ENCODE data around the gene PHPT1. TPM values are rescaled to one million over a fixed set of nuclear protein-coding genes. Genes with fewer than 3 reads are reported as not detected.

The PHPT1 gene
- total and polyA plus RNA-seq, 2 of the 13 experiments (the other 11 are each of a cell fraction or from before 2014, with no cell fraction given) = 189 to 192 TPM

DNA sequence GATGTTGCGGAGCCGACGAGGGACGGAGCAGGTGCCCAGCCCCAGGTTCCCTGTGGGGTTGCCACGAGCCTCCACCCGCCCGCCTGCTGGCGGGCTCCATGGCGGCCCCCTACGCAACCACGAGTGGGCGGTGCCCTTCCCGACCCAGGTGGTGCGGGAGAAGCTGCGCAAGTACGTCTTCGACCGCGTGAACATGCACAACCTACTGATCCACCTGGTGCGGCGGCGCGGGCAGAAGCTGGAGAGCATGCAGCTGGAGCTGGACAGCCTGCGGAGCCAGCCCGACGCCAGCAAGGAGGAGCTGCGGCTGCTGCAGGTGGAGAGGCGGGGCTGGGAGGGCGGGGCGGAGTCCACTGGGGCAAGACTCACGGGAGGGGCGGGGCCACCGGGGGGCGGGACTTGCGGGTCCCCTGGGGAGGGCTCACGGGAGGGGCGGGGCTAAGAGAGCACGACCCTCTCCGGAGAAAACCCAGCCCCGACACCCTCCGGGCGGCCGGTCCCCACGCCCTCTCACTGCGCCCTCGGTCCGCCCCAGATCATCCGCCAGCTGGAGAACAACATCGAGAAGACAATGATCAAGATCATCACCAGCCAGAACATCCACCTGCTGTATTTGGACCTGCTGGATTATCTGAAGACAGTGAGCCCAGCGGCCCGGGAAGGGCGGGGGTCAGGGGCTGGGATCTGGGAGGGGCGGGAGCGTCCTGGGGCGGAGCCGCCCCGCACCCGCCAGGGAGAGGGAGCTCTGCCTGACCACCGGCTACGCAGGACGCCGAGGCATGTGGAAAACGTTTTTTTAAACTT lies 49.2 kb upstream of the PHPT1 start (continued):
- TF ChIP-seq, protein P1, sequence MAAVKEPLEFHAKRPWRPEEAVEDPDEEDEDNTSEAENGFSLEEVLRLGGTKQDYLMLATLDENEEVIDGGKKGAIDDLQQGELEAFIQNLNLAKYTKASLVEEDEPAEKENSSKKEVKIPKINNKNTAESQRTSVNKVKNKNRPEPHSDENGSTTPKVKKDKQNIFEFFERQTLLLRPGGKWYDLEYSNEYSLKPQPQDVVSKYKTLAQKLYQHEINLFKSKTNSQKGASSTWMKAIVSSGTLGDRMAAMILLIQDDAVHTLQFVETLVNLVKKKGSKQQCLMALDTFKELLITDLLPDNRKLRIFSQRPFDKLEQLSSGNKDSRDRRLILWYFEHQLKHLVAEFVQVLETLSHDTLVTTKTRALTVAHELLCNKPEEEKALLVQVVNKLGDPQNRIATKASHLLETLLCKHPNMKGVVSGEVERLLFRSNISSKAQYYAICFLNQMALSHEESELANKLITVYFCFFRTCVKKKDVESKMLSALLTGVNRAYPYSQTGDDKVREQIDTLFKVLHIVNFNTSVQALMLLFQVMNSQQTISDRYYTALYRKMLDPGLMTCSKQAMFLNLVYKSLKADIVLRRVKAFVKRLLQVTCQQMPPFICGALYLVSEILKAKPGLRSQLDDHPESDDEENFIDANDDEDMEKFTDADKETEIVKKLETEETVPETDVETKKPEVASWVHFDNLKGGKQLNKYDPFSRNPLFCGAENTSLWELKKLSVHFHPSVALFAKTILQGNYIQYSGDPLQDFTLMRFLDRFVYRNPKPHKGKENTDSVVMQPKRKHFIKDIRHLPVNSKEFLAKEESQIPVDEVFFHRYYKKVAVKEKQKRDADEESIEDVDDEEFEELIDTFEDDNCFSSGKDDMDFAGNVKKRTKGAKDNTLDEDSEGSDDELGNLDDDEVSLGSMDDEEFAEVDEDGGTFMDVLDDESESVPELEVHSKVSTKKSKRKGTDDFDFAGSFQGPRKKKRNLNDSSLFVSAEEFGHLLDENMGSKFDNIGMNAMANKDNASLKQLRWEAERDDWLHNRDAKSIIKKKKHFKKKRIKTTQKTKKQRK (IDR thresholded peaks at IDR 0.05; ENCODE audit: low read length) = no peak
- TF ChIP-seq KLF12 (CRISPR knock-in tag; IDR thresholded peaks at IDR 0.05; ENCODE audit: borderline replicate concordance) (peak; percentile 85), HNRNPLL (IDR thresholded peaks at IDR 0.05; ENCODE audit: low read depth, low read length, poor library complexity, severe bottlenecking) (peak; percentile 77), ZSCAN20 (CRISPR knock-in tag; IDR thresholded peaks at IDR 0.05; ENCODE audit: borderline replicate concordance) (no peak), KMT2A (CRISPR knock-in tag; IDR thresholded peaks at IDR 0.05) (0 out of 2 replicates have a peak, but pooled peaks have one; percentile 2), KDM3A (CRISPR knock-in tag; IDR thresholded peaks at IDR 0.05; ENCODE audit: low read depth) (no peak), ZNF563 (CRISPR knock-in tag; IDR thresholded peaks at IDR 0.05) (peak; percentile 85; the same call in 1 of the 2 replicates), ZMYM4 (CRISPR knock-in tag; IDR thresholded peaks at IDR 0.05) (peak; percentile 4; the same call in 1 of the 2 replicates), SPEN (CRISPR knock-in tag; IDR thresholded peaks at IDR 0.05; ENCODE audit: low read depth) (peak; percentile 52; the same call in 1 of the 2 replicates), SP5 (CRISPR knock-in tag; IDR thresholded peaks at IDR 0.05; ENCODE audit: borderline replicate concordance, low read depth) (peak; percentile 31), AGO2 (optimal IDR thresholded peaks at IDR 0.05; ENCODE audit: low read depth, low read length) (peak; percentile 78), CEBPG (CRISPR knock-in tag; IDR thresholded peaks at IDR 0.05) (0 out of 2 replicates have a peak, but pooled peaks have one; percentile 32), ELF3 (CRISPR knock-in tag; IDR thresholded peaks at IDR 0.05) (0 out of 2 replicates have a peak, but pooled peaks have one; percentile 26), MED13 (CRISPR knock-in tag; IDR thresholded peaks at IDR 0.05) (no peak), IRX3 (CRISPR knock-in tag; IDR thresholded peaks at IDR 0.05; ENCODE audit: borderline replicate concordance, low read depth) (no peak), ZSCAN21 (CRISPR knock-in tag; IDR thresholded peaks at IDR 0.05; ENCODE audit: borderline replicate concordance) (peak; percentile 63)
- TF ChIP-seq, protein P2, sequence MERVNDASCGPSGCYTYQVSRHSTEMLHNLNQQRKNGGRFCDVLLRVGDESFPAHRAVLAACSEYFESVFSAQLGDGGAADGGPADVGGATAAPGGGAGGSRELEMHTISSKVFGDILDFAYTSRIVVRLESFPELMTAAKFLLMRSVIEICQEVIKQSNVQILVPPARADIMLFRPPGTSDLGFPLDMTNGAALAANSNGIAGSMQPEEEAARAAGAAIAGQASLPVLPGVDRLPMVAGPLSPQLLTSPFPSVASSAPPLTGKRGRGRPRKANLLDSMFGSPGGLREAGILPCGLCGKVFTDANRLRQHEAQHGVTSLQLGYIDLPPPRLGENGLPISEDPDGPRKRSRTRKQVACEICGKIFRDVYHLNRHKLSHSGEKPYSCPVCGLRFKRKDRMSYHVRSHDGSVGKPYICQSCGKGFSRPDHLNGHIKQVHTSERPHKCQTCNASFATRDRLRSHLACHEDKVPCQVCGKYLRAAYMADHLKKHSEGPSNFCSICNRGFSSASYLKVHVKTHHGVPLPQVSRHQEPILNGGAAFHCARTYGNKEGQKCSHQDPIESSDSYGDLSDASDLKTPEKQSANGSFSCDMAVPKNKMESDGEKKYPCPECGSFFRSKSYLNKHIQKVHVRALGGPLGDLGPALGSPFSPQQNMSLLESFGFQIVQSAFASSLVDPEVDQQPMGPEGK (CRISPR knock-in tag; IDR thresholded peaks at IDR 0.05) = peak; percentile 54; the same call in 1 of the 2 replicates
- TF ChIP-seq, protein P3, sequence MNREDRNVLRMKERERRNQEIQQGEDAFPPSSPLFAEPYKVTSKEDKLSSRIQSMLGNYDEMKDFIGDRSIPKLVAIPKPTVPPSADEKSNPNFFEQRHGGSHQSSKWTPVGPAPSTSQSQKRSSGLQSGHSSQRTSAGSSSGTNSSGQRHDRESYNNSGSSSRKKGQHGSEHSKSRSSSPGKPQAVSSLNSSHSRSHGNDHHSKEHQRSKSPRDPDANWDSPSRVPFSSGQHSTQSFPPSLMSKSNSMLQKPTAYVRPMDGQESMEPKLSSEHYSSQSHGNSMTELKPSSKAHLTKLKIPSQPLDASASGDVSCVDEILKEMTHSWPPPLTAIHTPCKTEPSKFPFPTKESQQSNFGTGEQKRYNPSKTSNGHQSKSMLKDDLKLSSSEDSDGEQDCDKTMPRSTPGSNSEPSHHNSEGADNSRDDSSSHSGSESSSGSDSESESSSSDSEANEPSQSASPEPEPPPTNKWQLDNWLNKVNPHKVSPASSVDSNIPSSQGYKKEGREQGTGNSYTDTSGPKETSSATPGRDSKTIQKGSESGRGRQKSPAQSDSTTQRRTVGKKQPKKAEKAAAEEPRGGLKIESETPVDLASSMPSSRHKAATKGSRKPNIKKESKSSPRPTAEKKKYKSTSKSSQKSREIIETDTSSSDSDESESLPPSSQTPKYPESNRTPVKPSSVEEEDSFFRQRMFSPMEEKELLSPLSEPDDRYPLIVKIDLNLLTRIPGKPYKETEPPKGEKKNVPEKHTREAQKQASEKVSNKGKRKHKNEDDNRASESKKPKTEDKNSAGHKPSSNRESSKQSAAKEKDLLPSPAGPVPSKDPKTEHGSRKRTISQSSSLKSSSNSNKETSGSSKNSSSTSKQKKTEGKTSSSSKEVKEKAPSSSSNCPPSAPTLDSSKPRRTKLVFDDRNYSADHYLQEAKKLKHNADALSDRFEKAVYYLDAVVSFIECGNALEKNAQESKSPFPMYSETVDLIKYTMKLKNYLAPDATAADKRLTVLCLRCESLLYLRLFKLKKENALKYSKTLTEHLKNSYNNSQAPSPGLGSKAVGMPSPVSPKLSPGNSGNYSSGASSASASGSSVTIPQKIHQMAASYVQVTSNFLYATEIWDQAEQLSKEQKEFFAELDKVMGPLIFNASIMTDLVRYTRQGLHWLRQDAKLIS (CRISPR knock-in tag; IDR thresholded peaks at IDR 0.05) = peak; percentile 80
- TF ChIP-seq, protein P4, sequence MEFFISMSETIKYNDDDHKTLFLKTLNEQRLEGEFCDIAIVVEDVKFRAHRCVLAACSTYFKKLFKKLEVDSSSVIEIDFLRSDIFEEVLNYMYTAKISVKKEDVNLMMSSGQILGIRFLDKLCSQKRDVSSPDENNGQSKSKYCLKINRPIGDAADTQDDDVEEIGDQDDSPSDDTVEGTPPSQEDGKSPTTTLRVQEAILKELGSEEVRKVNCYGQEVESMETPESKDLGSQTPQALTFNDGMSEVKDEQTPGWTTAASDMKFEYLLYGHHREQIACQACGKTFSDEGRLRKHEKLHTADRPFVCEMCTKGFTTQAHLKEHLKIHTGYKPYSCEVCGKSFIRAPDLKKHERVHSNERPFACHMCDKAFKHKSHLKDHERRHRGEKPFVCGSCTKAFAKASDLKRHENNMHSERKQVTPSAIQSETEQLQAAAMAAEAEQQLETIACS (CRISPR knock-in tag; IDR thresholded peaks at IDR 0.05) = peak; percentile 44; the same call in 1 of the 2 replicates

Data from HepG2 (cell line).